GM10266 (cell line): Measurements from ENCODE around the gene LGALS9.
"Not testable (repeated sequence)": the region's sequence is repeated elsewhere in the genome, so short reads cannot be mapped to it uniquely, and the experiment has no call there.

Source experiments
- DNase-seq: peaks from one replicate; pipeline ENCODE4 v3.0.0; 2012; ENCODE audit errors: extremely low spot score
- CTCF ChIP-seq: IDR thresholded peaks from 2 replicates; pipeline ENCODE4 v1.5.1; 2012; ENCODE audit warnings: mild to moderate bottlenecking, low read depth; ENCODE audit not compliant: control insufficient read depth, insufficient read depth; ENCODE audit errors: missing control alignments

The LGALS9 gene

GRCh38 chr17:27690882-27691281, 59.9 kb downstream of the LGALS9 start:
- TF ChIP-seq CTCF: no peak
- DNase-seq: no peak

GRCh38 chr17:27695254-27695814, 64.3 kb downstream of the LGALS9 start:
- not testable (repeated sequence) for DNase-seq
